Endothelial cell of hepatic sinusoid (primary cell): ENCODE data around the gene AAMP.
"Not testable (repeated sequence)": the region's sequence is repeated elsewhere in the genome, so short reads cannot be mapped to it uniquely, and the experiment has no call there.

Source experiments
- in situ Hi-C: cut with HindIII; loops from 2 replicates; pipeline ENCODE4 v1.10.0; 2017; ENCODE audit warnings: low sequenced_read_pairs

The AAMP gene

GRCh38 chr2:218269900-218270720 lies at the start of gene AAMP, which contains the start of gene PNKD:
AAMP (minus strand) TSS chr2:218270137; CDS start chr2:218270086, 51 bp downstream.
PNKD (plus strand) TSS chr2:218270519; CDS start chr2:218270536, 17 bp downstream.
- in situ Hi-C loops = loop anchor here (5.0 kb wide), 1 partner anchor 37 kb away; no protein-coding TSS in a partner anchor

- in situ Hi-C loops = no loop called here
Observed at GRCh38 chr2:218318241-218318640, 48.3 kb upstream of the AAMP start.

- in situ Hi-C loops = no loop called here
Observed at GRCh38 chr2:218317835-218318234, 47.9 kb upstream of the AAMP start.

GRCh38 chr2:218317303-218317630 lies 47.3 kb upstream of the AAMP start:
- in situ Hi-C loops = no loop called here

- in situ Hi-C loops = no loop called here
Observed at GRCh38 chr2:218315397-218315796, 45.5 kb upstream of the AAMP start.

- in situ Hi-C loops = not testable (repeated sequence)
Observed at GRCh38 chr2:218314764-218315163, 44.8 kb upstream of the AAMP start.

- in situ Hi-C loops = no loop called here
Observed at GRCh38 chr2:218313356-218313755, 43.4 kb upstream of the AAMP start.

- in situ Hi-C loops = no loop called here
Observed at GRCh38 chr2:218312267-218312756, 42.4 kb upstream of the AAMP start.

- in situ Hi-C loops = not testable (repeated sequence)
Observed at GRCh38 chr2:218311541-218312266, 41.8 kb upstream of the AAMP start.

GRCh38 chr2:218310853-218311540 lies 41.1 kb upstream of the AAMP start:
- in situ Hi-C loops = no loop called here

GRCh38 chr2:218307415-218308090 lies 37.6 kb upstream of the AAMP start:
- in situ Hi-C loops = loop anchor here (5.0 kb wide), 1 partner anchor 35 kb away; the partner anchor contains the start of genes AAMP and PNKD

- in situ Hi-C loops = loop anchor here (5.0 kb wide), 1 partner anchor 34 kb away; the partner anchor contains the start of genes AAMP and PNKD
Observed at GRCh38 chr2:218306184-218306920, 36.4 kb upstream of the AAMP start.

- in situ Hi-C loops = loop anchor here (5.0 kb wide), 1 partner anchor 33 kb away; the partner anchor contains the start of genes AAMP and PNKD
Observed at GRCh38 chr2:218305383-218305782, 35.4 kb upstream of the AAMP start.

GRCh38 chr2:218301176-218301819 lies 31.4 kb upstream of the AAMP start:
- in situ Hi-C loops = no loop called here

GRCh38 chr2:218300141-218300540 lies 30.2 kb upstream of the AAMP start:
- in situ Hi-C loops = no loop called here

GRCh38 chr2:218298314-218298875 lies 28.5 kb upstream of the AAMP start:
- in situ Hi-C loops = loop anchor here (5.0 kb wide), 2 partner anchors 59 to 104 kb away; partner anchors contain the start of gene CATIP

- in situ Hi-C loops = loop anchor here (5.0 kb wide), 2 partner anchors 60 to 105 kb away; partner anchors contain the start of gene CATIP
Observed at GRCh38 chr2:218296847-218297246, 26.9 kb upstream of the AAMP start.

GRCh38 chr2:218296200-218296599 lies 26.3 kb upstream of the AAMP start:
- in situ Hi-C loops = loop anchor here (5.0 kb wide), 2 partner anchors 61 to 106 kb away; partner anchors contain the start of gene CATIP

GRCh38 chr2:218295029-218295428 lies 25.1 kb upstream of the AAMP start:
- in situ Hi-C loops = loop anchor here (5.0 kb wide), 2 partner anchors 62 to 107 kb away; partner anchors contain the start of gene CATIP
